SK-N-MC (cell line): Measurements from ENCODE around the gene KIFC3.

Source experiments
- DNase-seq: peaks from one replicate; pipeline ENCODE4 v3.0.0-alpha.2; 2011; ENCODE audit warnings: low read depth, low spot score
- H3K27ac ChIP-seq: fragments of 200-600 bp; sonication (generic); 2 replicates; pipeline ENCODE4 v1.5.1; 2016; ENCODE audit warnings: mixed run types
- H3K36me3 ChIP-seq: fragments of 200-600 bp; sonication (generic); 2 replicates; pipeline ENCODE4 v1.6.1; 2017; ENCODE audit warnings: antibody characterized with exemption, low read length, mixed read lengths; ENCODE audit not compliant: insufficient read depth
- H3K4me3 ChIP-seq: fragments of 200-600 bp; sonication (generic); 2 replicates; pipeline ENCODE4 v1.5.1; 2016
- H3K9ac ChIP-seq: fragments of 200-600 bp; sonication (generic); 2 replicates; pipeline ENCODE4 v1.8.0; 2017; ENCODE audit warnings: mixed run types, mixed read lengths; ENCODE audit not compliant: insufficient read length
- H3K9me3 ChIP-seq: fragments of 200-600 bp; sonication (generic); 2 replicates; pipeline ENCODE4 v1.6.1; 2017; ENCODE audit warnings: low read depth, mild to moderate bottlenecking, antibody characterized with exemption, low read length, moderate library complexity, mixed read lengths
- EZH2 ChIP-seq: fragments of 200-600 bp; sonication (generic); IDR thresholded peaks from one replicate; pipeline ENCODE4 v1.6.1; 2017; ENCODE audit warnings: antibody characterized with exemption
- FOXP2 ChIP-seq: optimal IDR thresholded peaks from 2 replicates; pipeline ENCODE3; 2011; ENCODE audit warnings: mild to moderate bottlenecking, moderate library complexity; ENCODE audit not compliant: insufficient read depth; ENCODE audit errors: extremely low read length, control extremely low read depth
- POLR2AphosphoS5 ChIP-seq: IDR thresholded peaks from 2 replicates; pipeline ENCODE4 v1.6.1; 2012; ENCODE audit warnings: mild to moderate bottlenecking, low read depth, low read length, borderline replicate concordance

KIFC3 gene

DNA sequence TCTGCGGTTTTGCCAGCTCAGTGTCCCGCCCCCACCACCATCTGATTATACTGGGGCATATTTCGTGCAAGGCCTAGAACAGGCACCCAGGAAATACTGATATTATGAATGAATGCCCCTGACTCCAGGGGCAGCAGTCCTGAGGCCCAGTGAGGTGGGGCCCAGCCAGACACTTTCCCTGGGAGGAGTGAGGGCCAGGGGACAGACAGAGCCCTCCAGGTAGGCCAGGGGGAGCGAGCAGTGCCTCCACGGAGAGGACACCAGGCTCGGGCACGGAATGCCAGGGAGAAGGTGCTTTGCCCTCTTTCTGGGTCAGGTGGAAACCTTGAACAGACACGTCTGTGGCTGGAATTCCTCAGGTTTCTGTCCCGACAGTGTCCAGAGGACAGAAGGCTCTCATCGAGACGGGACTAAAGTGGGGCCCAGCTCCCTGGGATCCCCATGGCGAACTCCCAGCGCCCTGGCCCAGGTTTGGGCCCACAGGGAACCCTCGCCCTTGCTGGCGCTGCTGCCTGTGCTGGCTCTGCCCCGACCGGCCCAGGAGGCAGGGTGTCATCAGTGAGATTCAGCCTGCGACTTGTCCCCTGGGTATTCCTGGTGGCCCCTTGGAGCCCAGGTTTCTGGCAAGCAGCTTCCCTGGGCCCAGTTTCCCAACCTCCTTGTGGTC is 62.4 kb downstream of the KIFC3 start:
- DNase-seq: no peak
- H3K9me3 ChIP-seq: no peaks in the 10 kb centered on the region
- no peaks in the 10 kb centered on the region for H3K36me3 ChIP-seq
- H3K27ac ChIP-seq: no peak overlapping the region
- H3K4me3 ChIP-seq: no peak overlapping the region
- H3K9ac ChIP-seq: no peak overlapping the region
- TF ChIP-seq EZH2 (no peak), POLR2AphosphoS5 (no peak), FOXP2 (no peak)

DNA sequence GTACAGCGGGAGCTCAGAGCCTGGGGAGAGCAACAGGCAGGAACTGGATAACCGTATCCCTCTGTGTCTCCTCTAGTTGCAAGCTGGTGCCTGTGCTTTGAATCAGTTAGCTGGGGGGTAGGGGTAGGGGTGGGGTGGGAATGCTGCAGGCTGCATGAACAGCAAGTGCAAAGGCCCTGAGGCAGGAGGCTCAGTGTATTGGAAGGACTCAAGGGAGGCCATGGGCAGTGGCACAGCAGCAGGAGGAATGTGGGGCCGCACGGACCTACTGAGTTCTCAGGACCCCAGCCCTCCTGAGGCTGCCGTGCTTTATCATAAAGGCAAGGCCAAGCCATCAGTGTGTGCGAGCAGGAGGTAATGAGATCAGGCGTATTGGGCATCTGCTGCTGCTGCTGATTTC is 63.4 kb downstream of the KIFC3 start:
- H3K9me3 ChIP-seq: no peaks in the 10 kb centered on the region
- TF ChIP-seq EZH2: no peak
- no peak for TF ChIP-seq POLR2AphosphoS5
- TF ChIP-seq FOXP2: no peak
- H3K4me3 ChIP-seq: no peak overlapping the region
- H3K9ac ChIP-seq: no peak overlapping the region
- DNase-seq: no peak
- no peak overlapping the region for H3K27ac ChIP-seq
- H3K36me3 ChIP-seq: no peaks in the 10 kb centered on the region

DNA sequence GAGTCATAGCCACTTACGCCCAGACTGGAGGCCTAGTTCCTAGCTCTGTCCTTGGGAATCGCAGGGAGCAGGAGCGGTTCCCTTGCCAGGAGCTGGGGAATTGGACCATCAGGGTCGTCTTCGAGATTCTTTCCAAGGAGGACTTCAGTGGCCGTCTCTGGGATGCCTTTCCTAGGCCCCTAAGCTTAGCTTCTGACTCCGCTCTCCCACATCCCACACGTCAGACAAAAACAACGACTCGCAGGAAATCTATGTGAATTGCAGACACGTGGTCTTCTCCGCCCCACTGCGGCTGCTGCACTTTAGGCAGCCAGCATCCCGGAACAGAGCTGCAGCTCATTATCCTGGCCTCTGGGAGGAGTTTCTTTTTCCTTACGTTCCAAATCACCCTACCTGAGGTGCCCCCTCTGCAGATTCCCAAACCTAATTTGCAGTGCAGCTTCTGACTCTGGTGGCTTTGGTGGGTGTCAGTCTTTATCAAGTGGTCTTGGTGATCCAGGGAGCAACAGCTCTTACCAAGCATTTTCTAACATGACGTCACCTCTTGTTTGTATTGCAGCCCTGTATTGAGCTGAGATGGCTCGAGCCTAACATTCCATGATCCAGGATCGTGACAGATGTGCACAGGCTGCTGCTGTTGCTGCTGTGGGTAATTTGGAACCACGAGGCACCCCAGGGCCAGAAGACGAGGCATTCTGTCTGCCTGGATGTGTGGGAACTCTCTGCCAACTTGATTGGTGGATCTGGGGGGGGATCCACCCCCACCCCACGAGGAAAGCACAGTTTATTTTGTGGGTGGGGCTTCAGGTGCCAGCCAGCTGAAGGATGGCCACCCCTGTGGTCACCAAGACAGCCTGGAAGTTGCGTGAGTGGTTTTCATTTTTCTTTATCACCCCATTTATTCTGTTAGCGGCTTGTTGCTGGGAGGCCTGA is 65.6 kb downstream of the KIFC3 start:
- Histone ChIP-seq H3K9me3 (no peaks in the 10 kb centered on the region), H3K4me3 (peak overlapping the region; percentile 82), H3K9ac (peak overlapping the region; percentile 69), H3K27ac (no peak overlapping the region), H3K36me3 (no peaks in the 10 kb centered on the region)
- TF ChIP-seq FOXP2: no peak
- TF ChIP-seq EZH2: no peak
- no peak for TF ChIP-seq POLR2AphosphoS5
- no peak for DNase-seq

DNA sequence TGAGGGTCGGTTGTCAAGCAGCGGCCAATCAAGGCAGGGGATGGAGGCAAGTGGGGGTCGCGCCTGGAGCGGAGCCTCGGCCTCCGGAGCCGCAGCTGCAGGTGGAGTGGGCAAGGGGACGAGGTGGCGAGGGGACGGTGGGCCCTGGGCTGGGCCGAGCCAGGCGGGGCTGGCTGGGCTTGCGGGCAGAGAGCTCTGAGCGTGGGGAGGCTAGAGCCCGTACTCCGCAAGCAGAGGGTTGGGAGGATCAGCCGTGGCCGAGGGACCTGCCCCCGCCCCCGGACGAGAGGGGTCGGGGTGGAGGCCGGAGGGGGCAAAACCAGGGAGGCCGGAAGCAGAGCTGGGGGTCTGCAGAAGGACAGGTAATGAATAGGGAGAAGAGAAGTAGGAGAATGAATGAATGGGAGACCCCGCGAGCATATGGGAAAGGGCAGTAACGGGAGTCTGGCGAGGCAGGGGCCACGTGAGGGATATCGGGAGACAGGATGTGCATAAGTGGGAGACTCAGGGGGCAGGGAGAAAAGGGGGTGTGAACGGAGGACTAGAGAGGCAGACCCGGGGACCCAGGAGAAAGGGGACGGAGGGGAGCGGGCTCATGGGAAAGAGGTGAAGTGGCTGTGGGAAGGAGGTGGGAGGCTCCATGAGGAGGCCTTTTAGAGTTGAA is 66.4 kb downstream of the KIFC3 start, which contains the start of gene KATNB1:
KATNB1 (plus strand) TSS at position 16 of the 664 bp plus-strand sequence. CDS start 1,474 bp downstream, outside the sequence.
- Histone ChIP-seq H3K9ac (peak within 1 kb of the TSS; percentile 70), H3K4me3 (peak within 1 kb of the TSS; percentile 82), H3K27ac (peak within 1 kb of the TSS; percentile 71; the same call in 1 of the 2 replicates), H3K36me3 (no peaks in the 10 kb centered on the region), H3K9me3 (no peaks in the 10 kb centered on the region)
- TF ChIP-seq POLR2AphosphoS5 (peak; percentile 26; the same call in 1 of the 2 replicates), FOXP2 (no peak), EZH2 (no peak)
- DNase-seq: no peak

DNA sequence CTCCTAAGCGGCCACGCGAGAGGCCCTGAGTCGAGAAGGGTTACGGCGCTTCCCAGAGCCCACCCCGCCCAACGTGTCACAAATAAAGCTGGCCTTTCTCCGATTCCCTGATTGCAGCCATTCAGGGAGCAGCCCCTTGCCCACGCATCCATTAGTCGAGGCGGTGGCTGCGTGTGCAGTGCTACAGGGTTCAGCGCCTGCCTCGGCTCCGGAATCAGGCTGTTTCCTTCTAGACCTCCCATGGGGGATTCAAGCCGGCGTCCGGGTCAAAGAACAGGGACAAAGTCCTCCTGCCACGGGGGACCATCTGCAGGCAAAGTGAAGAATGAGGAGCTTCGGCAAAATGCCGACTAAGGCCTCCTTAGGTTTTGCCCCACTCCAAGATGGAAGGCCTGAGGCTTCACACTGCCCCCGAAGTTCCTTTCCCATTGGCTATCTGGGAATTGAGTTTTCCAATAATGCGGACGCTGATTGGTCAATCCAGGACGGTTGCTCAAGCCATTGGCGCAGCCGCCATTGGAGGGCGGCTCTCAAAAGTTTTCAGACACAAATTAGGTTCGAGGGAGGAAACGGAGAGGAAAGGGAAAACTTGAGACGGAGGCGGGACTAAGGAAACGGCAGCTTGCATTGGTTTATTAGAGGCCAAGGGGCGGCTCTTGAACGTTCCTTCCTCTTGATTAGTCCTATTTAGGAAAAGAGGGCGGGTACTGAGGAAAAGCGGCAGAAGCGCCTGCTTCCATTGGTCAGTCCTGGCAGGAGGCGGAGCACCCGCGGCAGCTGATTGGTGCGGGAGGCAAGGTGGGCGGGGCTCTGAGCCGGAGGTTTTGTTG is 67.2 kb downstream of the KIFC3 start:
- peak; percentile 97 for DNase-seq
- H3K9ac ChIP-seq: peak overlapping the region; percentile 70
- TF ChIP-seq FOXP2 (no peak), POLR2AphosphoS5 (peak; percentile 49; the same call in 1 of the 2 replicates)
- no peaks in the 10 kb centered on the region for H3K36me3 ChIP-seq
- H3K9me3 ChIP-seq: no peaks in the 10 kb centered on the region
- H3K27ac ChIP-seq: peak overlapping the region; percentile 71; the same call in 1 of the 2 replicates
- peak overlapping the region; percentile 82 for H3K4me3 ChIP-seq

DNA sequence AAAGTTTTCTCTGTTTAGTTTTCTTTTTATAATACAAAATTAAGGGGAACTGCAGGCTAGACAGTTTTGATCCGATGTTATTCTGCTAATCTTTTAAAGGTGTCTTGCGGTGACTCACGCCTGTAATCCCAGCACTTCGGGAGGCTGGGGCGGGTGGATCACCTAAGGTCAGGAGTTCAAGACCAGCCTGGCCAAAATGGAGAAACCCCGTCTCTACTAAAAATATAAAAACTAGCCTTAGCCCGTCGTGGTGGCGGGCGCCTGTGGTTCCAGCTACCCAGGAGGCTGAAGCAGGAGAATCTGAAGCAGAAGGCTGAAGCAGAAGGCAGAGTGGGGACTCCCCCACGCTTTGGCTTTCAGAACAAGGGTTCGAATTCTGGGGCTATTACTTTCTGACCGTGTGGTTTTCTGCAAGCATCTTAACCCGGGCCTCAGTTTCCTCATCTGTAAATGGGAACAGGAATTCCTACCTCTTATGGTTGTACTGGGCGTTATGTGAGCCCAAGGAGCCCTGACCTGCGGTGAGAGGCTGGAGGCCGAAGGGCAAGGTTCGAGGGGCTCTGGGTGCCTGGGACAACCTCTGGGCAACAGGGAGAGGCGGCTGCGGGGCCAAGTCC is 67.9 kb downstream of the KIFC3 start:
- H3K9me3 ChIP-seq: no peaks in the 10 kb centered on the region
- peak overlapping the region; percentile 71; the same call in 1 of the 2 replicates for H3K27ac ChIP-seq
- no peak for DNase-seq
- TF ChIP-seq EZH2 (no peak), POLR2AphosphoS5 (no peak), FOXP2 (no peak)
- H3K9ac ChIP-seq: peak overlapping the region; percentile 70
- peak overlapping the region; percentile 76 for H3K4me3 ChIP-seq
- no peaks in the 10 kb centered on the region for H3K36me3 ChIP-seq

DNA sequence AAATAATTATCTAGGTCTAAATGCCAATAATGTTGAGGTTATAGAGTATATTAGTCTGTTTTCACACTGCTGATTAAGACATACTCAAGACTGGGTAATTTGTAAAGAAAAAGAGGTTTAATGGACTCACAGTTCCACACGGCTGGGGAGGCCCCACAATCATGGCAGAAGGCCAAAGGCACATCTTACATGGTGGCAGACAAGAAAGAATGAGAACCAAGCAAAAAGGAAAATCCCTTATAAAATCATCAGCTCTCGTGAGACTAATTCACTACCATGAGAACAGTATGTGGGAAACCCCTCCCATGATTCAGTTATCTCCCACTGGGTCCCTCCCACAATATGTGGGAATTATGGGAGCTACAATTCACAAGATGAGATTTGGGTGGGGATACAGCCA is 69.6 kb downstream of the KIFC3 start:
- TF ChIP-seq EZH2: no peak
- TF ChIP-seq POLR2AphosphoS5: no peak
- TF ChIP-seq FOXP2: no peak
- Histone ChIP-seq H3K9ac (no peak overlapping the region), H3K9me3 (no peaks in the 10 kb centered on the region), H3K27ac (no peak overlapping the region), H3K4me3 (no peak overlapping the region), H3K36me3 (no peaks in the 10 kb centered on the region)
- DNase-seq: no peak
